ENCODE results near the gene TSPOAP1. TPM values are rescaled to one million over a fixed set of nuclear protein-coding genes. Genes with fewer than 3 reads are reported as not detected.

TSPOAP1 gene
- total RNA-seq, 1 donor from 2014 or later: 1.3 TPM

- Mint-ChIP-seq H3K9me3 (ENCODE audit: unreplicated experiment) (no peaks in the 10 kb centered on the region), H3K4me3 (ENCODE audit: unreplicated experiment) (peak overlapping the region; percentile 69), H3K4me1 (ENCODE audit: unreplicated experiment) (peaks cover 12% of the 10 kb centered on the region), H3K27ac (ENCODE audit: unreplicated experiment) (no peak overlapping the region), H3K27me3 (ENCODE audit: unreplicated experiment) (peaks cover 30% of the 10 kb centered on the region), H3K36me3 (ENCODE audit: low read depth, unreplicated experiment) (no peaks in the 10 kb centered on the region)
- DNase-seq (ENCODE audit: low spot score): peak; percentile 46
- no peak for TF ChIP-seq CTCF (IDR thresholded peaks at IDR 0.05; ENCODE audit: unreplicated experiment)
Measured at GRCh38 chr17:58324409-58325288, 3.9 kb downstream of the TSPOAP1 start.

DNA sequence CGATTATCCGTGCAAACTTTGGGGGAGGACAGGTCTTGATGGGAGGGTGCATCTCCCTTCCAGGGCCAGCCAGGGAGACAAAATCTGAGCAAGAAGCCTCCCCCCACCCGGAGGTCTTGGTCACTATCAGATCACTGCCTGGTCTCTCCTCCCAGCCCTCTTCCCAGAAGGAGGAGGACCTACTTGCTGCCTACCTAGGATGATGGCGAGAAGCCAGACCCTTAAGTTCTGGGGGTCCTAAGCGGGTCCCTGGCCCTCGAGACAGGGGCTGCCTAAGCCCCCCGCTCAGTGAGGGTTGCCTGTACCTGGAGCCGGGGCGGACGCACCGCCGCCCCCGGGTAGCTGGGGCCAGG lies 4.6 kb downstream of the TSPOAP1 start:
- no peak for TF ChIP-seq CTCF (IDR thresholded peaks at IDR 0.05; ENCODE audit: unreplicated experiment)
- Mint-ChIP-seq H3K4me3 (ENCODE audit: unreplicated experiment) (no peak overlapping the region), H3K36me3 (ENCODE audit: low read depth, unreplicated experiment) (no peaks in the 10 kb centered on the region), H3K9me3 (ENCODE audit: unreplicated experiment) (no peaks in the 10 kb centered on the region), H3K4me1 (ENCODE audit: unreplicated experiment) (peaks cover 9% of the 10 kb centered on the region), H3K27me3 (ENCODE audit: unreplicated experiment) (peaks cover 30% of the 10 kb centered on the region), H3K27ac (ENCODE audit: unreplicated experiment) (no peak overlapping the region)
- DNase-seq (ENCODE audit: low spot score): no peak

DNA sequence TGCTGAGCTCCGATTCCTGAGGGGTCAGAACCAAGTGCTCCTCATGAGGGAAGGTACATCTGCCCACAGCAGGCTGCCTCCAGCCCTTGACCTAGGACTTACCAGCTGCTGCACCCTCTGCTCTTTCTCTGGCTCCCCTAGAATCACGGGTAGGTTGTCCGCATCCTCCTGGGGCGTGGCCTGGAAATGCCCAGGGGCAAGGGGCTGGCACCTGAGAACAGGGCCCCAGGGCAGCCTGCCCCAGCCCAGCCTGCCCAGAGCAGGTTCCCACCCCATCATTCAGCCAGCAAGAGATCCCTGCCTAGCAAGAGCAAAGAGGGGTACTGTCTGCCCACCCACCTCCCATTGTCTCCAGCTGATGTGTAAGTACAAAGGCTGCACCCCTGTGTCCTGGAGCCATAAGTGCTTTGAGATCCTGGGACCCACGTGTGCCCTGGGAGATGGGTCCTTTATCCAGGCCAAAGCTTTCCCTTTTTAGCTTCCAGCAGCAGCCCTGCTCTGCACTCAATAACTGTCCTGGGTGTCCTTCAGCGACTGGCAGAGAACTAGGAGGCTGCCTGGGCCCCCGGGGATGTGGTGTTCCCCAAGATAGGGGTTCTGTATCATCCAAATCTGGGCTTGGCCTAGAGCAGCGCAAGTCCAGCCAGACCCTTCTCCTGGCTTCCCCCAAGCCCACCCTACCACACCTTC lies 5.1 kb downstream of the TSPOAP1 start:
- no peak for DNase-seq (ENCODE audit: low spot score)
- Mint-ChIP-seq H3K36me3 (ENCODE audit: low read depth, unreplicated experiment) (no peaks in the 10 kb centered on the region), H3K27ac (ENCODE audit: unreplicated experiment) (no peak overlapping the region), H3K27me3 (ENCODE audit: unreplicated experiment) (peaks cover 31% of the 10 kb centered on the region), H3K4me1 (ENCODE audit: unreplicated experiment) (peaks cover 6% of the 10 kb centered on the region), H3K9me3 (ENCODE audit: unreplicated experiment) (no peaks in the 10 kb centered on the region), H3K4me3 (ENCODE audit: unreplicated experiment) (no peak overlapping the region)
- no peak for TF ChIP-seq CTCF (IDR thresholded peaks at IDR 0.05; ENCODE audit: unreplicated experiment)

GRCh38 chr17:58322581-58323185 lies 5.9 kb downstream of the TSPOAP1 start:
- no peak overlapping the region for H3K4me3 Mint-ChIP-seq (ENCODE audit: unreplicated experiment)
- H3K4me1 Mint-ChIP-seq (ENCODE audit: unreplicated experiment): peaks cover 6% of the 10 kb centered on the region
- no peak for DNase-seq (ENCODE audit: low spot score)
- no peak for TF ChIP-seq CTCF (IDR thresholded peaks at IDR 0.05; ENCODE audit: unreplicated experiment)
- H3K36me3 Mint-ChIP-seq (ENCODE audit: low read depth, unreplicated experiment): no peaks in the 10 kb centered on the region
- H3K9me3 Mint-ChIP-seq (ENCODE audit: unreplicated experiment): no peaks in the 10 kb centered on the region
- H3K27me3 Mint-ChIP-seq (ENCODE audit: unreplicated experiment): peaks cover 32% of the 10 kb centered on the region
- no peak overlapping the region for H3K27ac Mint-ChIP-seq (ENCODE audit: unreplicated experiment)
